Osteocyte (in vitro differentiated cells): ENCODE results near the gene WFDC10B. TPM values are rescaled to one million over a fixed set of nuclear protein-coding genes. Genes with fewer than 3 reads are reported as not detected.

Experiments
- DNase-seq: peaks from one replicate; pipeline ENCODE4 v3.0.0; 2021; ENCODE audit warnings: mixed read lengths; ENCODE audit not compliant: unreplicated experiment; ENCODE audit errors: extremely low spot score
- H3K27ac Mint-ChIP-seq: one replicate; pipeline ENCODE4 v1.8.0; 2021; ENCODE audit warnings: mild to moderate bottlenecking, mixed read lengths; ENCODE audit not compliant: unreplicated experiment
- H3K27me3 Mint-ChIP-seq: one replicate; pipeline ENCODE4 v1.8.0; 2021; ENCODE audit warnings: mixed read lengths; ENCODE audit not compliant: unreplicated experiment
- H3K36me3 Mint-ChIP-seq: one replicate; pipeline ENCODE4 v1.8.0; 2021; ENCODE audit warnings: mixed read lengths; ENCODE audit not compliant: unreplicated experiment
- H3K4me1 Mint-ChIP-seq: one replicate; pipeline ENCODE4 v1.8.0; 2021; ENCODE audit warnings: mixed read lengths; ENCODE audit not compliant: unreplicated experiment
- H3K4me3 Mint-ChIP-seq: one replicate; pipeline ENCODE4 v1.8.0; 2021; ENCODE audit warnings: mild to moderate bottlenecking, moderate library complexity, mixed read lengths; ENCODE audit not compliant: unreplicated experiment
- H3K9me3 Mint-ChIP-seq: one replicate; pipeline ENCODE4 v1.8.0; 2021; ENCODE audit warnings: mixed read lengths; ENCODE audit not compliant: unreplicated experiment
- CTCF ChIP-seq: fragments of 200-600 bp; sonication (generic); IDR thresholded peaks from 2 replicates; pipeline ENCODE4 v1.5.0; 2021; ENCODE audit warnings: antibody characterized with exemption, mild to moderate bottlenecking, moderate library complexity
- microRNA-seq: library from miRNA; unstranded; fragments of <30 nt; microRNA quantifications from one replicate; pipeline ENCODE4 v1.1.0, GENCODE V29; 2020; ENCODE audit not compliant: unreplicated experiment
- total RNA-seq: library from RNA; stranded (reverse); gene quantifications from 2 replicates; pipeline ENCODE4 v1.2.1, GENCODE V29; 2021

Gene WFDC10B
- total RNA-seq, 1 donor from 2014 or later, result not detected

GRCh38 chr20:45636513-45636912, 68.3 kb downstream of the WFDC10B start:
- no peak for TF ChIP-seq CTCF
- Mint-ChIP-seq H3K4me1 (no peaks in the 10 kb centered on the region), H3K27ac (no peak overlapping the region)

More at GRCh38 chr20:45636513-45636912, 68.3 kb downstream of the WFDC10B start:
- no peaks in the 10 kb centered on the region for H3K27me3 Mint-ChIP-seq
- H3K36me3 Mint-ChIP-seq, result no peaks in the 10 kb centered on the region
- DNase-seq, result no peak
- H3K4me3 Mint-ChIP-seq, result no peak overlapping the region
- H3K9me3 Mint-ChIP-seq, result no peaks in the 10 kb centered on the region

Small RNA genes within 50 kb of the gene (microRNA-seq; reads per million reads assigned to microRNA genes)
- gene MIR3617, result not detected

Other genes with a start within 250 kb of the WFDC10B start
- not detected in 2 replicates for gene WFDC2, start 235.3 kb downstream of the WFDC10B start, total RNA-seq
- not detected in 2 replicates for gene SPINT3, start 189.4 kb downstream of the WFDC10B start, total RNA-seq
- gene WFDC6, start 165.5 kb downstream of the WFDC10B start, total RNA-seq, result not detected in 2 replicates
- not detected in 2 replicates for gene EPPIN, start 157.6 kb downstream of the WFDC10B start, total RNA-seq
- not detected in 2 replicates for gene WFDC8, start 125.7 kb downstream of the WFDC10B start, total RNA-seq
- gene WFDC10A, start 75.3 kb downstream of the WFDC10B start, total RNA-seq, result not detected in 2 replicates
- gene WFDC9, start 73.7 kb downstream of the WFDC10B start, total RNA-seq, result not detected in 2 replicates
- gene WFDC11, start 34.8 kb downstream of the WFDC10B start, total RNA-seq, result not detected in 2 replicates
- gene WFDC13, start 3.0 kb downstream of the WFDC10B start, total RNA-seq, result not detected in 2 replicates
- not detected in 2 replicates for gene SPINT4, start 17.3 kb upstream of the WFDC10B start, total RNA-seq
- 0.91 TPM in 1 of 2 replicates, not detected in the other for gene WFDC3, start 86.9 kb upstream of the WFDC10B start, total RNA-seq
- gene DNTTIP1, start 86.9 kb upstream of the WFDC10B start, total RNA-seq, result 23.2 and 30.0 TPM in 2 replicates
- 21.3 and 21.9 TPM in 2 replicates for gene UBE2C, start 107.6 kb upstream of the WFDC10B start, total RNA-seq
- gene TNNC2, start 122.3 kb upstream of the WFDC10B start, total RNA-seq, result 1.2 TPM in 1 of 2 replicates, not detected in the other
- gene SNX21, start 128.8 kb upstream of the WFDC10B start, total RNA-seq, result 24.4 and 25.6 TPM in 2 replicates
- gene ACOT8, start 152.4 kb upstream of the WFDC10B start, total RNA-seq, result 23.6 and 23.9 TPM in 2 replicates
- gene ZSWIM3, start 152.6 kb upstream of the WFDC10B start, total RNA-seq, result 3.9 and 4.4 TPM in 2 replicates
- 12.6 and 13.3 TPM in 2 replicates for gene ZSWIM1, start 176.2 kb upstream of the WFDC10B start, total RNA-seq
- 2.9 TPM in 2 replicates for gene SPATA25, start 182.6 kb upstream of the WFDC10B start, total RNA-seq
- gene NEURL2, start 186.2 kb upstream of the WFDC10B start, total RNA-seq, result 7.3 and 7.4 TPM in 2 replicates
- gene CTSA, start 186.3 kb upstream of the WFDC10B start, total RNA-seq, result 310 and 318 TPM in 2 replicates
- 195 and 211 TPM in 2 replicates for gene PLTP, start 207.1 kb upstream of the WFDC10B start, total RNA-seq
- gene PCIF1, start 229.7 kb upstream of the WFDC10B start, total RNA-seq, result 34.6 and 42.1 TPM in 2 replicates